Activated naive CD4-positive, alpha-beta T cell treated with anti-CD3 and anti-CD28 coated beads for 36 hours (primary cell): Measurements from ENCODE around the gene EDARADD. TPM values are rescaled to one million over a fixed set of nuclear protein-coding genes. Genes with fewer than 3 reads are reported as not detected.
"Not testable (repeated sequence)": the region's sequence is repeated elsewhere in the genome, so short reads cannot be mapped to it uniquely, and the experiment has no call there.

Source experiments
- CTCF ChIA-PET: fragments of 350-600 bp; sonication (Branson Sonifier 250); formaldehyde crosslinking; loops from one replicate; lab custom pipeline; 2021; ENCODE audit warnings: antibody characterized with exemption; lab: Charles Lee
- DNase-seq: peaks from one replicate; pipeline ENCODE4 v3.0.0-alpha.2; 2020
- H3K27ac Mint-ChIP-seq: one replicate; pipeline ENCODE4 v1.8.0; 2021; ENCODE audit warnings: mild to moderate bottlenecking, mixed read lengths
- H3K27me3 Mint-ChIP-seq: one replicate; pipeline ENCODE4 v1.8.0; 2021; ENCODE audit warnings: low read depth, mixed read lengths
- H3K36me3 Mint-ChIP-seq: one replicate; pipeline ENCODE4 v1.8.0; 2021; ENCODE audit warnings: low read depth, mixed read lengths
- H3K4me1 Mint-ChIP-seq: one replicate; pipeline ENCODE4 v1.8.0; 2021; ENCODE audit warnings: low read depth, mixed read lengths
- H3K4me3 Mint-ChIP-seq: one replicate; pipeline ENCODE4 v1.8.0; 2021; ENCODE audit warnings: mild to moderate bottlenecking, moderate library complexity, mixed read lengths
- H3K9me3 Mint-ChIP-seq: one replicate; pipeline ENCODE4 v1.8.0; 2021; ENCODE audit warnings: mixed read lengths
- intact Hi-C: fragments of 100-400 bp; cut with micrococcal nuclease; formaldehyde crosslinking; loops from one replicate; pipeline ENCODE4 v1.15.1; 2023
- total RNA-seq, 2 experiments: library from RNA; stranded (reverse); gene quantifications; one replicate each; pipeline ENCODE4 v1.2.3, GENCODE V29; 2021

Gene EDARADD
- total RNA-seq, 2 experiments from 2014 or later: 0.50 TPM; not detected in 1

GRCh38 chr1:236457775-236458174 is 63.7 kb downstream of the EDARADD start:
- no peak for DNase-seq
- Mint-ChIP-seq H3K9me3 (no peaks in the 10 kb centered on the region), H3K4me3 (no peak overlapping the region), H3K27me3 (no peaks in the 10 kb centered on the region), H3K36me3 (no peaks in the 10 kb centered on the region), H3K27ac (no peak overlapping the region), H3K4me1 (no peaks in the 10 kb centered on the region)
- CTCF ChIA-PET: interaction anchor here (0.6 kb wide), 2 partner anchors 34 to 38 kb away, joined by 3 to 4 read pairs; no protein-coding TSS in a partner anchor
- intact Hi-C loops: no loop called here

GRCh38 chr1:236458996-236459395 is 64.9 kb downstream of the EDARADD start:
- CTCF ChIA-PET: no interaction called here
- H3K4me1 Mint-ChIP-seq: no peaks in the 10 kb centered on the region
- H3K27me3 Mint-ChIP-seq: peaks cover 3% of the 10 kb centered on the region
- H3K4me3 Mint-ChIP-seq: no peak overlapping the region
- no peak overlapping the region for H3K27ac Mint-ChIP-seq
- H3K9me3 Mint-ChIP-seq: no peaks in the 10 kb centered on the region
- intact Hi-C loops: no loop called here
- DNase-seq: no peak
- H3K36me3 Mint-ChIP-seq: no peaks in the 10 kb centered on the region

- no peak overlapping the region for H3K4me3 Mint-ChIP-seq
- no peak for DNase-seq
- no peak overlapping the region for H3K27ac Mint-ChIP-seq
- peaks cover 9% of the 10 kb centered on the region for H3K27me3 Mint-ChIP-seq
- intact Hi-C loops: no loop called here
- peaks cover 6% of the 10 kb centered on the region for H3K4me1 Mint-ChIP-seq
- H3K9me3 Mint-ChIP-seq: no peaks in the 10 kb centered on the region
- CTCF ChIA-PET: interaction anchor here (0.7 kb wide), 1 partner anchor 18 kb away, joined by 4 read pairs; no protein-coding TSS in a partner anchor
- H3K36me3 Mint-ChIP-seq: no peaks in the 10 kb centered on the region
Measured at GRCh38 chr1:236460103-236460502, 66.0 kb downstream of the EDARADD start.

GRCh38 chr1:236464197-236464596 is 70.1 kb downstream of the EDARADD start:
- DNase-seq, H3K27ac Mint-ChIP-seq, H3K4me3 Mint-ChIP-seq, H3K9me3 Mint-ChIP-seq, H3K36me3 Mint-ChIP-seq, intact Hi-C loops: not testable (repeated sequence)
- Mint-ChIP-seq H3K27me3 (peaks cover 26% of the 10 kb centered on the region), H3K4me1 (peaks cover 22% of the 10 kb centered on the region)
- CTCF ChIA-PET: interaction anchor here (0.6 kb wide), 1 partner anchor 9 kb away, joined by 4 read pairs; no protein-coding TSS in a partner anchor

- Mint-ChIP-seq H3K4me3 (no peak overlapping the region), H3K36me3 (no peaks in the 10 kb centered on the region), H3K9me3 (no peaks in the 10 kb centered on the region), H3K27me3 (peaks cover 26% of the 10 kb centered on the region), H3K27ac (no peak overlapping the region), H3K4me1 (peaks cover 22% of the 10 kb centered on the region)
- CTCF ChIA-PET: interaction anchor here (0.7 kb wide), 1 partner anchor 359 kb away, joined by 3 read pairs; no protein-coding TSS in a partner anchor
- intact Hi-C loops: no loop called here
- DNase-seq: no peak
Measured at GRCh38 chr1:236465231-236465958, 71.3 kb downstream of the EDARADD start.

- no peak overlapping the region for H3K4me3 Mint-ChIP-seq
- intact Hi-C loops: no loop called here
- no peaks in the 10 kb centered on the region for H3K36me3 Mint-ChIP-seq
- no peaks in the 10 kb centered on the region for H3K9me3 Mint-ChIP-seq
- CTCF ChIA-PET: interaction anchor here (0.7 kb wide), 1 partner anchor 359 kb away, joined by 3 read pairs; no protein-coding TSS in a partner anchor
- H3K27ac Mint-ChIP-seq: no peak overlapping the region
- peaks cover 22% of the 10 kb centered on the region for H3K4me1 Mint-ChIP-seq
- peak; percentile 16 for DNase-seq
- peaks cover 26% of the 10 kb centered on the region for H3K27me3 Mint-ChIP-seq
Measured at GRCh38 chr1:236465959-236466303, 71.8 kb downstream of the EDARADD start.

GRCh38 chr1:236467327-236467641 is 73.2 kb downstream of the EDARADD start:
- Mint-ChIP-seq H3K4me3 (no peak overlapping the region), H3K36me3 (no peaks in the 10 kb centered on the region), H3K27me3 (peaks cover 26% of the 10 kb centered on the region), H3K4me1 (peaks cover 22% of the 10 kb centered on the region), H3K27ac (no peak overlapping the region), H3K9me3 (no peaks in the 10 kb centered on the region)
- CTCF ChIA-PET: interaction anchor here (0.7 to 1.3 kb wide), 3 partner anchors 13 to 380 kb away, joined by 3 to 4 read pairs (median 3); no protein-coding TSS in a partner anchor
- intact Hi-C loops: no loop called here
- no peak for DNase-seq

- no peak for DNase-seq
- Mint-ChIP-seq H3K4me3 (no peak overlapping the region), H3K27me3 (peaks cover 25% of the 10 kb centered on the region), H3K36me3 (no peaks in the 10 kb centered on the region), H3K27ac (no peak overlapping the region), H3K4me1 (peaks cover 22% of the 10 kb centered on the region), H3K9me3 (no peaks in the 10 kb centered on the region)
- CTCF ChIA-PET: no interaction called here
- intact Hi-C loops: no loop called here
Measured at GRCh38 chr1:236468625-236469024, 74.5 kb downstream of the EDARADD start.

- CTCF ChIA-PET: interaction anchor here (0.7 kb wide), 1 partner anchor 515 kb away, joined by 3 read pairs; no protein-coding TSS in a partner anchor
- Mint-ChIP-seq H3K36me3 (no peaks in the 10 kb centered on the region), H3K4me1 (peaks cover 22% of the 10 kb centered on the region), H3K27me3 (peaks cover 23% of the 10 kb centered on the region), H3K4me3 (no peak overlapping the region), H3K27ac (no peak overlapping the region), H3K9me3 (no peaks in the 10 kb centered on the region)
- DNase-seq: no peak
- intact Hi-C loops: no loop called here
Measured at GRCh38 chr1:236469466-236469865, 75.4 kb downstream of the EDARADD start.

GRCh38 chr1:236471096-236471495 is 77.0 kb downstream of the EDARADD start:
- H3K9me3 Mint-ChIP-seq: no peaks in the 10 kb centered on the region

GRCh38 chr1:236471653-236472052 is 77.6 kb downstream of the EDARADD start:
- H3K4me3 Mint-ChIP-seq: no peak overlapping the region
- H3K4me1 Mint-ChIP-seq: peaks cover under 1% of the 10 kb centered on the region
- H3K27me3 Mint-ChIP-seq: peaks cover 4% of the 10 kb centered on the region
- H3K27ac Mint-ChIP-seq: no peak overlapping the region
- no peaks in the 10 kb centered on the region for H3K36me3 Mint-ChIP-seq
- intact Hi-C loops: no loop called here
- DNase-seq: no peak
- no peaks in the 10 kb centered on the region for H3K9me3 Mint-ChIP-seq
- CTCF ChIA-PET: interaction anchor here (0.6 kb wide), 1 partner anchor 366 kb away, joined by 4 read pairs; no protein-coding TSS in a partner anchor

More at GRCh38 chr1:236471096-236471495, 77.0 kb downstream of the EDARADD start:
- peaks cover 6% of the 10 kb centered on the region for H3K4me1 Mint-ChIP-seq
- no peak for DNase-seq
- CTCF ChIA-PET: no interaction called here
- no peak overlapping the region for H3K27ac Mint-ChIP-seq
- peaks cover 9% of the 10 kb centered on the region for H3K27me3 Mint-ChIP-seq
- H3K4me3 Mint-ChIP-seq: no peak overlapping the region
- H3K36me3 Mint-ChIP-seq: no peaks in the 10 kb centered on the region
- intact Hi-C loops: no loop called here

GRCh38 chr1:236472850-236473788 is 79.0 kb downstream of the EDARADD start:
- no peaks in the 10 kb centered on the region for H3K36me3 Mint-ChIP-seq

More at GRCh38 chr1:236472850-236473788, 79.0 kb downstream of the EDARADD start:
- DNase-seq: no peak
- no peak overlapping the region for H3K27ac Mint-ChIP-seq
- H3K4me3 Mint-ChIP-seq: no peak overlapping the region
- H3K9me3 Mint-ChIP-seq: no peaks in the 10 kb centered on the region
- intact Hi-C loops: no loop called here
- CTCF ChIA-PET: interaction anchor here (0.6 to 0.9 kb wide), 4 partner anchors 9 to 337 kb away, joined by 3 to 4 read pairs (median 3); no protein-coding TSS in a partner anchor
- H3K4me1 Mint-ChIP-seq: no peaks in the 10 kb centered on the region
- no peaks in the 10 kb centered on the region for H3K27me3 Mint-ChIP-seq
